Kidney epithelial cell (primary cell): ENCODE data around the gene BBS1. TPM values are rescaled to one million over a fixed set of nuclear protein-coding genes. Genes with fewer than 3 reads are reported as not detected.
"Not testable (repeated sequence)": the region's sequence is repeated elsewhere in the genome, so short reads cannot be mapped to it uniquely, and the experiment has no call there.

Source experiments
- DNase-seq: peaks from one replicate; pipeline ENCODE4 v3.0.0-alpha.2; 2010; ENCODE audit warnings: low read depth
- H3K27me3 ChIP-seq: 2 replicates; pipeline ENCODE4 v1.6.0; 2011; ENCODE audit warnings: low read length; ENCODE audit not compliant: control insufficient read depth, insufficient read depth
- H3K36me3 ChIP-seq: 2 replicates; pipeline ENCODE4 v1.5.1; 2011; ENCODE audit warnings: low read length; ENCODE audit not compliant: control insufficient read depth, insufficient read depth
- H3K4me3 ChIP-seq: 2 replicates; pipeline ENCODE4 v1.5.1; 2011; ENCODE audit warnings: low read depth, mild to moderate bottlenecking, control low read depth, low read length
- total RNA-seq: library from RNA; depleted of rRNA; stranded (reverse); fragments of >200 nt; gene quantifications from 2 replicates; pipeline ENCODE4 v1.2.3, GENCODE V29; 2015
- TF ChIP-seq, protein P1 (sequence below): IDR thresholded peaks from 2 replicates; pipeline ENCODE4 v1.5.1; 2011; ENCODE audit warnings: mild to moderate bottlenecking, moderate library complexity, low read length, control low read depth, inconsistent platforms; ENCODE audit not compliant: insufficient read depth, poor library complexity, severe bottlenecking

Gene BBS1
- total RNA-seq, 1 donor from 2014 or later = 39.6 TPM

DNA sequence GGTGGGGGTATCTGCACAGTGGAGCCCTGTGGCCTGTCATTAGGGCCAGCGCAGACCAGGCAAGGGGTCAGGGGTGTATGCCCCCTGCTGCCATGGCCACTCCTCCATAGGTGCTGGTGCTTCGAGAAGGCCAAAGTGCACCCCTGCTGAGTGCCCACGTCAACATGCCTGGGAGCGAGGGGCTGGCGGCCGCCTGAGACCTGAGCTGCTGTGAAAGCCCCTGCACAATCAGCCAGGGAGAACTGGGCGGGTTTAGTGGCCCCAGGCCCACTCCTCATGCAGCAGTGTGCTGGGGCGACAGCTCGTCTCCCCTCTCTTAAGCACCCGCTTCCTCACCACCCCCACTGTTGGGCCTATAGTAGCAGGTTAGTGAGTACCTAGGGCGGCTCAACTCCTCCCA lies 21.4 kb downstream of the BBS1 start:
- Histone ChIP-seq H3K4me3 (no peak overlapping the region), H3K27me3 (no peaks in the 10 kb centered on the region), H3K36me3 (no peaks in the 10 kb centered on the region)
- no peak for DNase-seq
- TF ChIP-seq, protein P1, sequence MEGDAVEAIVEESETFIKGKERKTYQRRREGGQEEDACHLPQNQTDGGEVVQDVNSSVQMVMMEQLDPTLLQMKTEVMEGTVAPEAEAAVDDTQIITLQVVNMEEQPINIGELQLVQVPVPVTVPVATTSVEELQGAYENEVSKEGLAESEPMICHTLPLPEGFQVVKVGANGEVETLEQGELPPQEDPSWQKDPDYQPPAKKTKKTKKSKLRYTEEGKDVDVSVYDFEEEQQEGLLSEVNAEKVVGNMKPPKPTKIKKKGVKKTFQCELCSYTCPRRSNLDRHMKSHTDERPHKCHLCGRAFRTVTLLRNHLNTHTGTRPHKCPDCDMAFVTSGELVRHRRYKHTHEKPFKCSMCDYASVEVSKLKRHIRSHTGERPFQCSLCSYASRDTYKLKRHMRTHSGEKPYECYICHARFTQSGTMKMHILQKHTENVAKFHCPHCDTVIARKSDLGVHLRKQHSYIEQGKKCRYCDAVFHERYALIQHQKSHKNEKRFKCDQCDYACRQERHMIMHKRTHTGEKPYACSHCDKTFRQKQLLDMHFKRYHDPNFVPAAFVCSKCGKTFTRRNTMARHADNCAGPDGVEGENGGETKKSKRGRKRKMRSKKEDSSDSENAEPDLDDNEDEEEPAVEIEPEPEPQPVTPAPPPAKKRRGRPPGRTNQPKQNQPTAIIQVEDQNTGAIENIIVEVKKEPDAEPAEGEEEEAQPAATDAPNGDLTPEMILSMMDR = no peak

DNA sequence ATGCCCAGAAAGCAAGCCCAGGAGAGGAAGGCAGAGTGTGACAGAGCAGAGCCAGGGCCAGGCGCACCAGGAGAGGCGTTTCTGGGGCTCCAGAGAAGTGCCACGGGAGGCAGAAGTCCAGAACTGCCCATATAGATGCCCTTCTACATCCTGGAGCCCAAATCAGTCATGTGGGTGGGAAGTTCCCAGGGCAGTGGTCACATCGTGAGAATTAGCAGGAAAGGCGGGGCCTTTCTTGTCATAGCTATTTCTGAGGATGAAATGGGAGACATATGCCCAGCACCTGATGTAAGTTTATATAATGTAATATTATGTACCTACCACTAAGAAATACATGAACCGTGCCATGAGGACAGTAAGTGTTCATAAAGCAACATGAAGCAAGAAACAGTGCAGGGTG lies 22.3 kb downstream of the BBS1 start:
- H3K4me3 ChIP-seq = no peak overlapping the region

DNA sequence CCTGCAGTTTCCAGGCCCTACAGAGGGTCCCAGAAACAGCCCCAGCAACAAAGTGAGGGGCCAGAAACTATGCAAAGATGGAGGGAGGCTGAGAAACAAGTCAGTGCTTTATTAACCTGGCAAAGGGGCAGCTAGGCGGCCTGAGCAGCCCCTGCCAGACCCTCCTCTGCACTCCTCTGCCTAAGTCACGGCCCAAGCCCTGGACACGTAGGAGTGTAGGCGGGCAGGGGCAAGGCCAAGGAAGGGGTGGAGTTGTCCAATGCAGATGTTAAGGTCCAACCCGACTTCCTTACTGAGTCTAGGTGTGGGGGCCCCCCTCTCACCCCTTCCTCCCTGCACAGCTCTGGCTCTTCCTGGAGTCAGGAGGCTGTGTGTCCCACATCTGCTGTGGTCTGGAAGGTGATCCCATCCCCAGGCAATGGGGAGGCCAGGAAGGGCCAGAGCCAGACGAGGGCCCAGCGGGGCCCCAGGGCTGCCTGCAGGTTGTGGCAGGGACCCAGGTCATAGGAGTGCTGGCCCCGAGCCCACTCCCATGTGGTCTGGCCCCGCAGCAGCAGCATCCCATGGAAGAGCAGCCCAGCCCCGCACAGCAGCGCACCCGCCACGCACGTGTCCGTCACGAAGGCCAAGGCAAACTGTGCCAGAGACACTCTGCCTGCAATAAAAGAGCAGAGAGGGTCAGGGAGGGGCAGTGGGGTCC lies 28.9 kb downstream of the BBS1 start:
- no peaks in the 10 kb centered on the region for H3K27me3 ChIP-seq
- no peak overlapping the region for H3K4me3 ChIP-seq
- H3K36me3 ChIP-seq = no peaks in the 10 kb centered on the region
- TF ChIP-seq, protein P1 = no peak
- no peak for DNase-seq

More for the DNA sequence above, 22.3 kb downstream of the BBS1 start:
- DNase-seq = no peak
- Histone ChIP-seq H3K36me3 (no peaks in the 10 kb centered on the region), H3K27me3 (no peaks in the 10 kb centered on the region)
- TF ChIP-seq, protein P1 = no peak

DNA sequence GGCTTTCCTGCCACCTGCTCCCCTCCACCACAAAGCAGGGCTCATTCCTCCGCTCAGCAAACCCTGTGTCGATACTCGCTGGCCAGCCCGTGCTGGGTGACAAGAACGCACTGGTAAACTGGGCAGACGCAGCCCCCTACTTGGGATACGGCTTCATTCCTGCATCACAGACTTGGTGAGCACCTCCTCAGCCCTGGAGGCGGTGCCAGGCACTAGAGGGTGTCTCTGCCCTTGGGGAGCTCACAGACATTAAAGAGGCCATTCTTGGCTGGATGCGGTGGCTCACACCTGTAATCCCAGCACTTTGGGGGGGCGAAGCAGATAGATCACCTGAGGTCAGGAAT lies 29.4 kb downstream of the BBS1 start:
- no peak for DNase-seq
- no peaks in the 10 kb centered on the region for H3K36me3 ChIP-seq

DNA sequence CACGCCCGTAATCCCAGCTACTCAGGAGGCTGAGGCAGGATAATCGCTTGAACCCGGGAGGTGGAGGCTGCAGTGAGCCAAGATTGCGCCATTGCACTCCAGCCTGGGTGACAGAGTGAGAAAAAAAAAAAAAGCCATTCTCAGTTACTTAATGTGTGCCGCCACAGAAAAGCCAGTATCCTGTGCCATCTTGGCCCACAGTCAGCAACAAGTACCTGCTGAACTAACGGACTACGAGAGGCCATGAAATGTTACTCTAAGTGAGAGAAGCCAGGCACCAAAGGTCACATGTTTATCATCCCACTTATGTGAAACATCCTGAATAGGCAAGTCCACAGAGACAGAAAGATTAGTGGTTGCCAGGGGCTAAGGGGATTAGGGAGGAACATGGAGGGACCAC lies 30.2 kb downstream of the BBS1 start:
- H3K27me3 ChIP-seq, DNase-seq, H3K36me3 ChIP-seq, H3K4me3 ChIP-seq: not testable (repeated sequence)

More for the DNA sequence above, 29.4 kb downstream of the BBS1 start:
- H3K27me3 ChIP-seq = no peaks in the 10 kb centered on the region
- no peak overlapping the region for H3K4me3 ChIP-seq
- TF ChIP-seq, protein P1 = no peak

DNA sequence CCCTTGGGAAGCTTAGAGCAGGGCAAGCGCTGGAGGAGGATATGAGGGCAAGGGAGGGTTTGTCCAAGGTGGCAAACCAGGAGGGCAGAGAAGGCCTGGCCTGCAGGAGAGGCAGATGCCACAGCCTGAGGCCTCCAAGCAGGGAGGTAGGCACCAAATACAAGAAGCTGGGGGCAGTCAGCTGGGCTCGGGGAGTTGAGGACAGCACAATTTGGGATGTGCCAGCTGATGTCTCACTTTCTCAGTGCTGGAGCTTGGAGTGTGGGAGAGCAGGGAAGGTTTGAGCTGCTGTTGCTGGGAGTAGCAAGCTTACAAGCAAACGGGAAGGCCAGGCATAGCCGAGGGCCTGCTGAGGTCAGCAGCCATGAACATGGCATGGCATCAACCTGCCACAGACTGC lies 31.5 kb downstream of the BBS1 start:
- TF ChIP-seq, protein P1 = no peak
- no peaks in the 10 kb centered on the region for H3K36me3 ChIP-seq
- DNase-seq = no peak
- H3K4me3 ChIP-seq = no peak overlapping the region
- H3K27me3 ChIP-seq = peaks cover 5% of the 10 kb centered on the region
